ENCODE data around the gene PVALEF. TPM values are rescaled to one million over a fixed set of nuclear protein-coding genes. Genes with fewer than 3 reads are reported as not detected.

The PVALEF gene
- total and polyA plus RNA-seq, 2 experiments from 2014 or later: 0.37 to 0.86 TPM

DNA sequence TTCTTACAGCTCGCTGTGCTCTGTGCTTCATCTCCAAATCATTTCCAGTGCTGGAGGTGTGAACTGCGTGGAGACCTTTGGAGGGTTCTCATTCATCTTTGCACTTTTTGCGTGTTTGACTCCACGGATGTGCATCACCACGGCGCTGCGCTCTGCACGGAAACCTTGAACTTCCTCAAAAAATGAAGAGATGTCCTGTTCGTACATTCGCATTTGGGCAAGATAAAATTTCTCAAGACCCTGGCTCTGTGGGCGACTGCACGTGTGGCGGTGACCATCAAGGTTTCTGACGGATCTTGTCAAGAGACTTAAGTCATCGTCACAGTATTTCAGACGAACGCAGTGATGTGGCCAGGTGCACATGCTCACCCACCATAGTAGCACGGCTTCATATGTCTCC is 10.3 kb upstream of the PVALEF start:
- no peak overlapping the region for H3K27ac ChIP-seq
- no peak for DNase-seq (ENCODE audit: low read depth in 1 of 2, low spot score in 1 of 2)
- no peaks in the 10 kb centered on the region for H3K36me3 ChIP-seq
- TF ChIP-seq, protein P1, sequence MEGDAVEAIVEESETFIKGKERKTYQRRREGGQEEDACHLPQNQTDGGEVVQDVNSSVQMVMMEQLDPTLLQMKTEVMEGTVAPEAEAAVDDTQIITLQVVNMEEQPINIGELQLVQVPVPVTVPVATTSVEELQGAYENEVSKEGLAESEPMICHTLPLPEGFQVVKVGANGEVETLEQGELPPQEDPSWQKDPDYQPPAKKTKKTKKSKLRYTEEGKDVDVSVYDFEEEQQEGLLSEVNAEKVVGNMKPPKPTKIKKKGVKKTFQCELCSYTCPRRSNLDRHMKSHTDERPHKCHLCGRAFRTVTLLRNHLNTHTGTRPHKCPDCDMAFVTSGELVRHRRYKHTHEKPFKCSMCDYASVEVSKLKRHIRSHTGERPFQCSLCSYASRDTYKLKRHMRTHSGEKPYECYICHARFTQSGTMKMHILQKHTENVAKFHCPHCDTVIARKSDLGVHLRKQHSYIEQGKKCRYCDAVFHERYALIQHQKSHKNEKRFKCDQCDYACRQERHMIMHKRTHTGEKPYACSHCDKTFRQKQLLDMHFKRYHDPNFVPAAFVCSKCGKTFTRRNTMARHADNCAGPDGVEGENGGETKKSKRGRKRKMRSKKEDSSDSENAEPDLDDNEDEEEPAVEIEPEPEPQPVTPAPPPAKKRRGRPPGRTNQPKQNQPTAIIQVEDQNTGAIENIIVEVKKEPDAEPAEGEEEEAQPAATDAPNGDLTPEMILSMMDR (IDR thresholded peaks at IDR 0.05; ENCODE audit: low read depth, low read length): no peak
- H3K4me1 ChIP-seq (ENCODE audit: low read depth): no peaks in the 10 kb centered on the region
- H3K4me3 ChIP-seq: no peak overlapping the region
- no peaks in the 10 kb centered on the region for H3K27me3 ChIP-seq
- no peaks in the 10 kb centered on the region for H3K9me3 ChIP-seq (ENCODE audit: low read depth)

DNA sequence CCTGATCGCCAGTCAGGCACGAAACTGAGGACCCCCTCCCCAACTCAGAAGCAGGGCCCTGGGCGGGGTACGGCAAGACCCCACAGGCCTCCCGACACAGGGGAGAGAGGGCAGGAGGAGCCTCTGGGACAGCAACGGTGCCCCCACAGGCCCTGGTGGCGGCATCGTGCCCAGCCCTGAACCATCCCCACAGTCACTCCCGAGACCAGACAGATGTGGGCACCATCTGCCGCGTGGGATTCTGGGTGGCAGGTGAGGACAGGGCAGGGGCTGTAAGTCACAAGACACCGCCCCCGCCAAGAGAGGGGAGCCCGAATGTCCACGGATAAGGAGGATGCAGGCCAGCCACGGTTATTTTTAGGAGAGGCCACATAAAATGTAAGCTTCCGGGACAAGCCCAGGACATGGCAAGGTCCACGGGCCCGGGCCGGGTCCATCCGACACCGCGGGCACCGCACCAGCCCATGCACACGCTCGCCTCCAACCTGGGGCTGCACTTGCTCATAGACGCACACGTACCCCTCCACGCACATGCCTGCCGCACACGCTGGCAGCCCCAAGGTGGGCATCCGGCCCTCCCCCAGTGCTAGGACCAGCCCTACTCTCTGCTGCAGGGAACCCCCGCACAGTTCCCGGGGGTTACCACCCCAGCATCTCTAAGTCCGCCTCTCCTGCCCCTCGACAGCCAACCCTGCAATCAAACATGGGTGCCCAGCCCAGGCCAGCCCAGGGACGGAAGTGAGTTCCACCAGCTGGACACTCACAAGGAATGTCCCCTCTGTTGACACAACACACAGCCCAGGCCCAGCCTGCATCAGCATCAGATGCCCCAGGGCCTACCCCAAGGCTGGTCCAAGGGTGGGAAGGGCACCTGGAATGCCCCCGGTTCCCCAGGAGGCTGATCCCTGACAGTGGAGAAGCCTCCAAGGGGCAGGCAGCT is 8.2 kb upstream of the PVALEF start:
- Histone ChIP-seq H3K4me3 (no peak overlapping the region), H3K36me3 (no peaks in the 10 kb centered on the region), H3K9me3 (ENCODE audit: low read depth) (no peaks in the 10 kb centered on the region), H3K27me3 (no peaks in the 10 kb centered on the region), H3K27ac (no peak overlapping the region), H3K4me1 (ENCODE audit: low read depth) (no peaks in the 10 kb centered on the region)
- DNase-seq (ENCODE audit: low read depth in 1 of 2, low spot score in 1 of 2): no peak
- TF ChIP-seq, protein P1 (IDR thresholded peaks at IDR 0.05; ENCODE audit: low read depth, low read length): no peak

DNA sequence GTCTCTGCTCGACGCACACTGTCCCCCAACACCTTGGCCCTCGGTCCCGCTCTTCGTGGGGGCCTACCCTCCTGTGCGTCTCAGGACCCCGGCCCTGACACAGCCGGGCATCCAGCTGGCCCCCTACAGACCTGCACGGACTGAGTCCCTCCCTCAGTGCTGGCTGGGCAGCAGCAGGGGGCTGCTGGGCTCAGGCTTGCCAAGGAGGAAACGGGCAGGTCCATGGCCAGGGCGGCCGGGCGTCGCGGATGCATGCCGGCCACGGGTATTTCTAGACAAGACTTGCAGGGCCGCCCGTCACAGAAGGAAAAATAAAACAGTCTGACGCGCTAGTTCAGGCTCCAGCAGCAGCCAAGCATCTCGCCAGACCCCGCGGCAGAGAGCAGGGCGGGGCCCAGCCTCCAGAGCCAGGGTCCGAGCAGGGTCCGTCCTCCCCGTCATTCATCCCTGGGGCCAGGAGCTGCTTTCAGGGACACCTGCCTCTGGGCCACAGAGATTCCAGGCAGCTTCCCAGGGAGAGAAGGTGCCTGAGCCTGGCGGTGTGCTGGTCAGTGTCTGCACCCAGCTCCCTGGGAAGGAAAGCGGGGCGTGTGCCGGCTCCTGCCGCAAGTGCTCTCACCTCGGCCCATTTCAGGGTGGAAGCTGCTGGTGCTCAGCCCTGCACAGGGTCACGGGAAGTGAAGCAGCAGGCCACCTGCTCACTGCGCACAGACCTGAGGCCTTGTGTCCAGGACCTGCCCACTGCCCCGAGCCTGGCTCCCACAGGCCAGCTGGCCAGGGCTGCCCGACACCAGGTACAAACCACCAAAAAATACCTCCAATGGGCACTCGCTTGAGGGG is 7.2 kb upstream of the PVALEF start:
- Histone ChIP-seq H3K27me3 (no peaks in the 10 kb centered on the region), H3K4me1 (ENCODE audit: low read depth) (no peaks in the 10 kb centered on the region), H3K9me3 (ENCODE audit: low read depth) (no peaks in the 10 kb centered on the region), H3K4me3 (no peak overlapping the region), H3K27ac (no peak overlapping the region), H3K36me3 (no peaks in the 10 kb centered on the region)
- no peak for DNase-seq (ENCODE audit: low read depth in 1 of 2, low spot score in 1 of 2)
- TF ChIP-seq, protein P1 (IDR thresholded peaks at IDR 0.05; ENCODE audit: low read depth, low read length): no peak

DNA sequence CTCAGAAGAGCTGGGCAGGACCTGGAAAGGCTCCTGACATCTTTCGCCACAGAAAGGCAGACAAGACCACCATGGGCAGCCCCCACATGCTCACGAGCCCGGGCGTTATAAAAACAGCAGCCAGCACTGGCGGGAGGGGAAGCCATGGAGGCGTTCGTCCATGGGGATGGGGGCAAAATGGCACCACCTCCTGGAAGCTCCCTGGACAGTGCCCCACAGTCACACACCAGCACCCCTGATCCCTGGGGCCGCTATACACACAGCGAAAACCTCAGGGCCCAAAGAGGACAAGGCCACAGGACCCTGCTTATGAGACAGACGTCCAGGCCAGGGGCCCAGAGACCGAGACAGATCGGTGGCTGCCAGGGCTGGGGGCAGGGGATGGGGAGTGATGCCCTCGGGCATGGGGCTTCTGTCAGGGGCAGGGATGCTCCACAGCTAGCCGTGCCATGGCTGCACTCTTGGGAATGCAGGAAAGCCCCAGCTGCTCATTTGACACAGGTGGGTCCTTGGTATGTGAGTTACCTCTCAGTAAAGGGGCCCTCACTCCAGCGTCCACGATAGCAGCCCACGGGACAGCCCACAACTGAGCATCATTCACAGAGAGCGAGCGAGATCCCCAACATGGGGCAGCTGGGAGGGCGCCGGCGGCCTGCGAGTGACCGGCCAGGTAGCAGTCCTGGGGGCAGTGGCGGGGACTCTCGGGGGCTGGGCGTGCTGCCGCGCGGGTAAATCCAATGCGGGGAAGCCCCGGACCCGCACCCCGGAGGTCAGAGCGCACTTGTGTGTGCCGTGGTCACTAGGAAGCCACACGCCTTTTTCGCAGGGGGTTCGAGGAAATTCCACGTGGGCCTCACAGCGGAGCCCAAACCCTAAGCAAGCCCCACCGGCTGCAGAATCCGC is 6.4 kb upstream of the PVALEF start:
- no peak for DNase-seq (ENCODE audit: low read depth in 1 of 2, low spot score in 1 of 2)
- TF ChIP-seq, protein P1 (IDR thresholded peaks at IDR 0.05; ENCODE audit: low read depth, low read length): no peak
- Histone ChIP-seq H3K27me3 (no peaks in the 10 kb centered on the region), H3K4me1 (ENCODE audit: low read depth) (no peaks in the 10 kb centered on the region), H3K4me3 (no peak overlapping the region), H3K36me3 (no peaks in the 10 kb centered on the region), H3K9me3 (ENCODE audit: low read depth) (no peaks in the 10 kb centered on the region), H3K27ac (no peak overlapping the region)
